ENCODE results near the gene CCK. TPM values are rescaled to one million over a fixed set of nuclear protein-coding genes. Genes with fewer than 3 reads are reported as not detected.
"Not testable (repeated sequence)": the region's sequence is repeated elsewhere in the genome, so short reads cannot be mapped to it uniquely, and the experiment has no call there.

Gene CCK
- total and polyA plus RNA-seq, 7 donors = 0.20 to 12.5 (median 6.9) TPM; not detected in 2

DNA sequence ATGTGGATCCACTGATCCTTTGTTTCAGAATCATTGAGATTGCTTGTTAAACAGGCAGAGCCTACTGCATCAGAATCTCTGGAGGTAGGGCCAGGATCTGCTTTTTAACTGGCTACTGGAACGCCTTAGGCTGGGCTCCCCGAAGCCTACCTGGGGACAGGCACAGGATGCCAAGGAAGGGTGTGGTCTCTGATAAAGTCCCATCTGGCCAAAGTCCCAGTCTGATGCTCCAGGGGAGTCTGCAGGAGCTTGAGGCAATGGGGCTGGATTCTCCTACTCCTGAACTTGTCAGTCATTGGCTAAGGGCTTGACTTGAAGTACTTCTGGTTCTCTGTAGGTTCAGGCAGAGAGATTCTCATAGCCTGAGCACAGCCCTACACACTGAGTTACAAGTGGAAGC lies 22.4 kb upstream of the CCK start:
- whole genome bisulfite sequencing, 2 donors = 15 to 71% methylated on average over 2 of the region's 2 CpGs
- DNase-seq = no peak
- no peak overlapping the region for H3K27ac ChIP-seq
- no peak overlapping the region for H3K4me3 ChIP-seq
- intact Hi-C loops (cut with DNase I) = no loop called here
- no peaks in the 10 kb centered on the region for H3K4me1 ChIP-seq
- H3K9me3 ChIP-seq = no peaks in the 10 kb centered on the region
- TF ChIP-seq, protein P1, sequence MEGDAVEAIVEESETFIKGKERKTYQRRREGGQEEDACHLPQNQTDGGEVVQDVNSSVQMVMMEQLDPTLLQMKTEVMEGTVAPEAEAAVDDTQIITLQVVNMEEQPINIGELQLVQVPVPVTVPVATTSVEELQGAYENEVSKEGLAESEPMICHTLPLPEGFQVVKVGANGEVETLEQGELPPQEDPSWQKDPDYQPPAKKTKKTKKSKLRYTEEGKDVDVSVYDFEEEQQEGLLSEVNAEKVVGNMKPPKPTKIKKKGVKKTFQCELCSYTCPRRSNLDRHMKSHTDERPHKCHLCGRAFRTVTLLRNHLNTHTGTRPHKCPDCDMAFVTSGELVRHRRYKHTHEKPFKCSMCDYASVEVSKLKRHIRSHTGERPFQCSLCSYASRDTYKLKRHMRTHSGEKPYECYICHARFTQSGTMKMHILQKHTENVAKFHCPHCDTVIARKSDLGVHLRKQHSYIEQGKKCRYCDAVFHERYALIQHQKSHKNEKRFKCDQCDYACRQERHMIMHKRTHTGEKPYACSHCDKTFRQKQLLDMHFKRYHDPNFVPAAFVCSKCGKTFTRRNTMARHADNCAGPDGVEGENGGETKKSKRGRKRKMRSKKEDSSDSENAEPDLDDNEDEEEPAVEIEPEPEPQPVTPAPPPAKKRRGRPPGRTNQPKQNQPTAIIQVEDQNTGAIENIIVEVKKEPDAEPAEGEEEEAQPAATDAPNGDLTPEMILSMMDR (IDR thresholded peaks at IDR 0.05) = no peak
- no peak for TF ChIP-seq EP300 (IDR thresholded peaks at IDR 0.05)
- no peak for TF ChIP-seq POLR2AphosphoS5 (IDR thresholded peaks at IDR 0.05)
- TF ChIP-seq POLR2A (IDR thresholded peaks at IDR 0.05) = no peak
- no peaks in the 10 kb centered on the region for H3K36me3 ChIP-seq
- H3K27me3 ChIP-seq = no peaks in the 10 kb centered on the region

DNA sequence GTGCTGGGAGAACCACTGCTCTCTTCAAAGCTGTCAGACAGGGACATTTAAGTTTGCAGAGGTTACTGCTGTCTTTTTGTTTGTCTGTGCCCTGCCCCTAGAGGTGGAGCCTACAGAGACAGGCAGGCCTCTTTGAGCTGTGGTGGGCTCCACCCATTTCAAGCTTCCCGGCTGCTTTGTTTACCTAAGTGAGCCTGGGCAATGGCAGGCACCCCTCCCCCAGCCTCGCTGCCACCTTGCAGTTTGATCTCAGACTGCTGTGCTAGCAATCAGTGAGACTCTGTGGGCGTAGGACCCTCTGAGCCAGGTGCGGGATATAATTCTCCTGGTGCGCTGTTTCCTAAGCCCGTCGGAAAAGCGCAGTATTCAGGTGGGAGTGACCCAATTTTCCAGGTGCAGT lies 21.4 kb upstream of the CCK start:
- intact Hi-C loops (cut with DNase I) = not testable (repeated sequence)

DNA sequence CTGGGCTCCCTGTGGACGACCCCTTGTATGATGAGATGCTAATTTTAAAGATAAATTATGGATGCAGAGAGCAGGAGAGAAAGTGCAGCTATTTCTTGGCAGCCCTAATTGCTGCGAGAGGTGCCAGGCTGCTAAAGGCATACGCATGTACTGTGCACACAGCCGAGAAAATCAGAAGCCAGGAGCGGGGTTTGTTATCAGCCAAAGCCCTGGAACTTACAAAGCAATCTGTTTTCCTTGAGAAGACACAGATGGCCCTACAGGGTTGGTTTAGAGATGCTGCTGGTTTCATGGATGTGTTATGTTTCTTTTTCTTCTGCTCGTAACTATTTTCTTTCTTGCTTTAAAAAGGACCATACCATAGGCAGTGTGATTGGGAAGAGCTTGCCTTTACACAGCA lies 11.7 kb upstream of the CCK start:
- Histone ChIP-seq H3K4me1 (peaks cover 0 to 23% (median 12%) of the 10 kb centered on the region in 4 donors), H3K27ac (peak overlapping the region in 2 of 4 donors; percentile 20 to 41), H3K4me3 (no peak overlapping the region), H3K36me3 (no peaks in the 10 kb centered on the region), H3K27me3 (no peaks in the 10 kb centered on the region), H3K9me3 (peaks cover 0 to 5% (median 0%) of the 10 kb centered on the region in 4 donors)
- intact Hi-C loops (cut with DNase I) = no loop called here
- DNase-seq = no peak
- 75 to 76% methylated on average over 6 of the region's 6 CpGs for WGBS, 2 donors
- TF ChIP-seq POLR2AphosphoS5 (IDR thresholded peaks at IDR 0.05) = peak in 2 of 4 donors; percentile 44 to 56
- no peak for TF ChIP-seq POLR2A (IDR thresholded peaks at IDR 0.05)
- TF ChIP-seq, protein P1 (IDR thresholded peaks at IDR 0.05) = no peak

More for the DNA sequence above, 21.4 kb upstream of the CCK start:
- H3K4me1 ChIP-seq, H3K27ac ChIP-seq, H3K27me3 ChIP-seq, H3K9me3 ChIP-seq, H3K36me3 ChIP-seq, H3K4me3 ChIP-seq, DNase-seq: not testable (repeated sequence)
- WGBS, 2 donors = 73 to 79% methylated on average over 8 of the region's 8 CpGs

DNA sequence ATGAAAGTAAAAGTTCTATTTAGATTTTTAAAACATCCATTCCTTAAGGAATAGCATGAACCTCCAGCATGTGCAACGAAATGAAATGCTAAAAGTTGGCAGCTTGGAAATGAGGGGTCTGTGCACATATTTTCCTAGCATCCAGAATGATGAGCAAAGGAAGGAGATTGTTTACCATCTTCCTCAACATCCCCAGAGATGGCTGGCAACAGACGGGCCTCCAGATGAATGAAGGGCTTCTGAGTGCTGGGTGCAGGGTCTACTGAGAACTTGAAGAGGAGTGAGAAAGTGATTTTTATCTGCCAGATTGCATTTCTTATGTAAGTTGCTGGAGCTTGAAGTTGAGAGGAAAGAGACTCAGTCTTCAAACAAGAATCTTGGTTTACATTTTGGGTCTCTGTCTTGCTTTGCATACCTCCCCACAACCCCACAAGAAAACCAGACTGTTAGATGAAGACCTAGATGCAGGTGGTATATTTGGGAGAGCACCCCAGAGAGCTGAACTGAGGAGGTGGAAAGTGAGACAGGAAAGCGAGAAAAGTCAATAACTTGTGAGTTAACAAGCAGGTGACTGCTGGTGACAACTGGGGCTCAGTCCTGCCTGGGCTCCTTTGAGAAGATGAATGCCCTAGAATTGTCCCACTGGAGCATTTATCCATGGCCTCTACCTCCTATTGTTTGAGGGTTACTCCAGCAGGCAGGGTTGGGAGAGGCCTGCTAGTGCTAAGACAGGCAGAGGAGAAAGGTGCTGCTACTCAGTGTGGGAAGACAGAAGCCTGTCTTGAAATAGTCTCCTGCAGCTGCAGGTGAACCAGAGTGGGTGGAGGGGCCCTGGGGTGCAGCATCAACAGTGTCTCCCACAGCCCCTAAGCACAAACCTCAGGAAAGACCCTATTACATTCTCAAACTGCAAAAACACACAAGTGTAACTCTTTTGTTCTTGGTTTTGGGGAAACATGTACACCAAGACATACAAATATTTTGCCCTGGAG lies 10.5 kb upstream of the CCK start:
- H3K27ac ChIP-seq = no peak overlapping the region
- H3K4me3 ChIP-seq = no peak overlapping the region
- H3K36me3 ChIP-seq = no peaks in the 10 kb centered on the region
- peaks cover 0 to 23% (median 12%) of the 10 kb centered on the region in 4 donors for H3K4me1 ChIP-seq
- intact Hi-C loops (cut with DNase I) = no loop called here
- DNase-seq = no peak
- WGBS, 2 donors = 62 to 72% methylated on average over 3 of the region's 3 CpGs
- H3K27me3 ChIP-seq = no peaks in the 10 kb centered on the region
- peaks cover 0 to 4% (median 0%) of the 10 kb centered on the region in 4 donors for H3K9me3 ChIP-seq
- TF ChIP-seq EP300 (IDR thresholded peaks at IDR 0.05) (no peak), POLR2A (IDR thresholded peaks at IDR 0.05) (no peak), POLR2AphosphoS5 (IDR thresholded peaks at IDR 0.05) (no peak)
- TF ChIP-seq, protein P1 (IDR thresholded peaks at IDR 0.05) = no peak

DNA sequence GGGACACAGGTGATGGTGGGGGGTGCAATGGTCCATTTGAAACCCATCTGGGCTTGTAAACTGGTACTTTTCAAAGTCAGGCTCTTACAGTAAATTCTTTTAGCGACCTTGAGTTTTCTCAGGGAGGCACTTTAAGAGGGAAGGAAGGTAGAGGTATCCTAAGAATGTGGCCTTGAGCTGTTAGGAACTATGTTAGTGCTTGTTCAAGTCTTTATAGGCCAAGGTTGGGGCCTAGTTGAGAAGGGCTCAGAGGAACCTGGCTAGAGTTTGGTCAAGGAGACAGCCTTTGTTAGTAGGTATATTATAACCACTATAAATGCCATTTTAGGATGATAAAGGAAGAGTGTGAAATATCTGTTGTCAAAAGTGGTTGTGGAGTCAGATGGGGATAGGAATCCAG lies 9.2 kb upstream of the CCK start:
- no peak for TF ChIP-seq POLR2AphosphoS5 (IDR thresholded peaks at IDR 0.05)
- no peak for TF ChIP-seq POLR2A (IDR thresholded peaks at IDR 0.05)
- no peak for TF ChIP-seq EP300 (IDR thresholded peaks at IDR 0.05)
- TF ChIP-seq, protein P1 (IDR thresholded peaks at IDR 0.05) = no peak
- H3K36me3 ChIP-seq = no peaks in the 10 kb centered on the region
- H3K9me3 ChIP-seq = no peaks in the 10 kb centered on the region
- no peak overlapping the region for H3K4me3 ChIP-seq
- no peak overlapping the region for H3K27ac ChIP-seq
- 25 to 50% methylated on average over 1 of the region's 1 CpG for WGBS, 2 donors
- H3K4me1 ChIP-seq = peaks cover 0 to 23% (median 12%) of the 10 kb centered on the region in 4 donors
- intact Hi-C loops (cut with DNase I) = no loop called here
- H3K27me3 ChIP-seq = no peaks in the 10 kb centered on the region
- DNase-seq = no peak

All from sigmoid colon (tissue), 7 donors.